GM12878 (cell line): ENCODE data around the gene TCF12.
A peak's percentile ranks its signal among the peaks of the same experiment; 100 is the strongest.

Experiments
- BHLHE40 ChIP-seq, 2 experiments: fragments of 450-650 bp in 1 of 2; IDR thresholded peaks; 2 replicates each; pipeline ENCODE4 v1.6.1; 2011 to 2017; ENCODE audit warnings: low read depth in 2 of 2, borderline replicate concordance in 1 of 2, improper control_type of control experiment in 1 of 2, low read length in 1 of 2, mild to moderate bottlenecking in 1 of 2
- CTCF ChIP-seq, 3 experiments: IDR thresholded peaks in 2 of 3; conservative IDR thresholded peaks in 1 of 3; 2 replicates each; pipeline ENCODE4 v1.5.1; 2011; ENCODE audit warnings: low read depth in 3 of 3, low read length in 3 of 3, mild to moderate bottlenecking in 3 of 3, control low read depth in 2 of 3, moderate library complexity in 2 of 3, inconsistent platforms in 1 of 3, mixed read lengths in 1 of 3; ENCODE audit not compliant: control insufficient read depth in 2 of 3, insufficient read depth in 1 of 3; ENCODE audit errors: extremely low read depth in 1 of 3
- PBX3 ChIP-seq: IDR thresholded peaks from 2 replicates; pipeline ENCODE4 v1.6.1; 2011; ENCODE audit warnings: mild to moderate bottlenecking, low read depth, low read length, moderate library complexity; ENCODE audit not compliant: insufficient replicate concordance
- POLR2AphosphoS5 ChIP-seq: IDR thresholded peaks from 2 replicates; pipeline ENCODE4 v1.6.1; 2011; ENCODE audit warnings: mild to moderate bottlenecking, low read length, inconsistent platforms
- RAD51 ChIP-seq: fragments of 450-650 bp; IDR thresholded peaks from 2 replicates; pipeline ENCODE4 v1.6.1; 2016; ENCODE audit warnings: moderate library complexity, mild to moderate bottlenecking, inconsistent platforms
- TAF1 ChIP-seq: IDR thresholded peaks from 2 replicates; pipeline ENCODE4 v1.6.1; 2011; ENCODE audit warnings: mild to moderate bottlenecking, low read depth, low read length, borderline replicate concordance
- ZZZ3 ChIP-seq: IDR thresholded peaks from 2 replicates; pipeline ENCODE4 v1.6.1; 2011; ENCODE audit warnings: low read depth; ENCODE audit not compliant: control insufficient read depth, insufficient read length
- TF ChIP-seq, protein P1 (sequence below): IDR thresholded peaks from 2 replicates; pipeline ENCODE4 v1.6.1; 2012; ENCODE audit warnings: low read depth, low read length, improper control_type of control experiment
- TF ChIP-seq, protein P2 (sequence below): IDR thresholded peaks from 2 replicates; pipeline ENCODE4 v1.6.1; 2011; ENCODE audit warnings: low read depth, low read length, improper control_type of control experiment, borderline replicate concordance

DNA sequence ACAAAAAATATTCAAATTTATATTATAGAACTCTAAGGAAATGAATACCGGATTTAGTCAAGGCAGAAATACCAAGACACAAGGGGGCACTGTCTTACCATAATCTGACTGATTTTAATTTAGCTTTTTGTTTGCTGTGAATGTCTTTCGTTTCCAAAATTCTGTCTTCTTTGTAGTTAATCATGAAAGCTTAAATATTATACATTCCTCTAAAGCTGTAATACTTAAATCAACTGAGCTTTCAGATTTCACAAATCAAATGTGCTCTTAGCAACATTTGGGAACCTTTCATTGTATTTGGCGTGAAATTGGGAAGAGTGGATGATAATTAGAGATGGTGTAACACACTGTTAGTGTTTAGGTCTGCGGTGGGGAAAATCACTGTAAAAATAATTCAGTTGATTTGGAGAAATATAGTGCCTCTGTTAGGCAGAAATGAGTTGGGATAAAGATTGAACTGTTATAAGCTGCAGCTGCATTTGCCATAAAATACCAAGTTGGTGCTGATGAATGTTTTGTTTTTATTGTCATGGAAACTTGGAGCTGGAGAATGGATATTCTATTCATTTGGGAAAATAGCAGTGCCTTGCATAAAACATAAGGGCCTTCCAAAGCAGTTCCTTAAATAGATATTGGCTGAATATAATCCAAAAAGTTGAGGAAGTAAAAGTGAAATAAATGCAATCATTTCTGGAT, 228.2 kb downstream of the TCF12 start:
- TF ChIP-seq CTCF (IDR thresholded peaks at IDR 0.05 in 2 of 3, conservative IDR thresholded peaks at IDR 0.05 in 1 of 3; ENCODE audit: control insufficient read depth in 2 of 3, extremely low read depth in 1 of 3, insufficient read depth in 1 of 3, low read depth in 3 of 3, low read length in 3 of 3) (peak; percentile 42 to 70 (median 59); a peak in 5 of 6 replicates), ZZZ3 (no peak), POLR2AphosphoS5 (no peak), BHLHE40 (IDR thresholded peaks at IDR 0.05; ENCODE audit: borderline replicate concordance in 1 of 2, low read depth in 2 of 2, low read length in 1 of 2) (no peak), TAF1 (no peak), PBX3 (no peak), RAD51 (no peak)
- TF ChIP-seq, protein P1, sequence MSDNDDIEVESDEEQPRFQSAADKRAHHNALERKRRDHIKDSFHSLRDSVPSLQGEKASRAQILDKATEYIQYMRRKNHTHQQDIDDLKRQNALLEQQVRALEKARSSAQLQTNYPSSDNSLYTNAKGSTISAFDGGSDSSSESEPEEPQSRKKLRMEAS = no peak
- TF ChIP-seq, protein P2, sequence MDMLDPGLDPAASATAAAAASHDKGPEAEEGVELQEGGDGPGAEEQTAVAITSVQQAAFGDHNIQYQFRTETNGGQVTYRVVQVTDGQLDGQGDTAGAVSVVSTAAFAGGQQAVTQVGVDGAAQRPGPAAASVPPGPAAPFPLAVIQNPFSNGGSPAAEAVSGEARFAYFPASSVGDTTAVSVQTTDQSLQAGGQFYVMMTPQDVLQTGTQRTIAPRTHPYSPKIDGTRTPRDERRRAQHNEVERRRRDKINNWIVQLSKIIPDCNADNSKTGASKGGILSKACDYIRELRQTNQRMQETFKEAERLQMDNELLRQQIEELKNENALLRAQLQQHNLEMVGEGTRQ = no peak
